ENCODE results near the gene IQGAP2.

The IQGAP2 gene

DNA sequence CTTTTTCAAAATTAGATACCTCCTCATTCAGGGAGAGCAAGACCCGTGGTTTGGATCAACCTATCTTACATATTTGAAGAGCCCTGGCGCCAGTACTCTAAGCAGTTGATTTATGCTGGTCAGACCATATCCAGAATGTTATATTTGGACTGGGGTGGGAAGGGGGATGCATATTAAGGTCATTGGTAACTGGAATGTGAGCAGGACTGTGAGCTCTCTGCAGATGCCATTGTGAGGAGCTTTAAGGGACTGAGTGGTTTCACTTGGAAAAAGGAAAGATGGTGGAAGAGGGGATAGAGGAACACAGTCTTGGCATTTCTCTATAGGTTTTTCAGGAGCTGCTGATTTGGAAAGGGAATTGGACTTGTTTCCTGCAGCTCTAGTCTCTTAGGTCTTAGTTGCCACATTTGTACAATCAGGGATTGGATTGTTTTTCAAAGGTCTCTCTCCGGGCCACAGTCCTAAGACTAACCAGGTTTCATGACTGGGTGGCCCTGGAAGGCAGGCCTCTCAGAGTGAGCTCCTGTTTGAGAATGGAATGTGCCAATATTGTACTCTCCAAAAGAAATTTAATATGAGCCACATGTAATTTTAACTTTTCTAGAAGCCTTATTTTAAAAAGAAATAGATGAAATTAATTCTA, 287.1 kb downstream of the IQGAP2 start:
- peaks cover 23% of the 10 kb centered on the region for H3K36me3 Mint-ChIP-seq
- H3K27ac Mint-ChIP-seq: no peak overlapping the region
- no peaks in the 10 kb centered on the region for H3K9me3 Mint-ChIP-seq
- no peaks in the 10 kb centered on the region for H3K27me3 Mint-ChIP-seq
- H3K4me1 Mint-ChIP-seq: no peaks in the 10 kb centered on the region
- H3K4me3 Mint-ChIP-seq: no peak overlapping the region

DNA sequence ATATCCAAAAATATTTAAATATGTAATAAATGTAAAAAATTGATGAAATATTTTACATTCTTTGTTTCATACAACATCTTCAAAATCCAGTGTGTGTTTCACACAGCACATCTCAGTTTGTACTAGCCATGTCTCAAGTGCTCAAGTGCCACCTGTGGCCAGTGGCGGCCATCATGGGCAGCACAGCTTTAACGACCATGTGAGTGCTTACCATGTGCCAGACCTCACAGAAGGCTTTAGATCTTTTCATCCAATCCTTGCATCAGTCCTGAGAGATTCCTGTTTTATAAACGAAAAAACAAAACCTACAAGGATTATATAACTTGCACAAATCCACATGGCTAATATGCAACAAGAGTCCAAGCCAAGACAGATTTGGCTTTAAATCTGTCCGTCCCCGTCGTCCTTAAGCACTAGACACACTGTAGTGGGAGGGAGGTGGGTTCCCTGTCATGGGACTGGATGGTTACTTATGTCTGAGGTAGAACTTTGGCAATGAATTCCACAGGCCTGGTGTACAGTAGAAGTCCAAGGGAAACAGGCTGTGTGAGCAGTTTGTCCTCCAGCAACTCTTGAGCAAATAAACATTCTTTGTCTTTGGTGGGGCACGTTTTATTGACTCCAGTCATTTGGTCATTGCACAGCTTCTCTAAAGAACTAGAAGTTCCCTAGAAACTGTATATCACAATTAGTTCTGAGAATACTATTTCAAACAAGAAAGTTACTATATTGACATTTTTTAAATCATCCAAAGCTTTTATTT, 287.8 kb downstream of the IQGAP2 start:
- H3K4me3 Mint-ChIP-seq: no peak overlapping the region
- H3K27ac Mint-ChIP-seq: no peak overlapping the region
- peaks cover 23% of the 10 kb centered on the region for H3K36me3 Mint-ChIP-seq
- no peaks in the 10 kb centered on the region for H3K9me3 Mint-ChIP-seq
- H3K27me3 Mint-ChIP-seq: no peaks in the 10 kb centered on the region
- H3K4me1 Mint-ChIP-seq: no peaks in the 10 kb centered on the region

DNA sequence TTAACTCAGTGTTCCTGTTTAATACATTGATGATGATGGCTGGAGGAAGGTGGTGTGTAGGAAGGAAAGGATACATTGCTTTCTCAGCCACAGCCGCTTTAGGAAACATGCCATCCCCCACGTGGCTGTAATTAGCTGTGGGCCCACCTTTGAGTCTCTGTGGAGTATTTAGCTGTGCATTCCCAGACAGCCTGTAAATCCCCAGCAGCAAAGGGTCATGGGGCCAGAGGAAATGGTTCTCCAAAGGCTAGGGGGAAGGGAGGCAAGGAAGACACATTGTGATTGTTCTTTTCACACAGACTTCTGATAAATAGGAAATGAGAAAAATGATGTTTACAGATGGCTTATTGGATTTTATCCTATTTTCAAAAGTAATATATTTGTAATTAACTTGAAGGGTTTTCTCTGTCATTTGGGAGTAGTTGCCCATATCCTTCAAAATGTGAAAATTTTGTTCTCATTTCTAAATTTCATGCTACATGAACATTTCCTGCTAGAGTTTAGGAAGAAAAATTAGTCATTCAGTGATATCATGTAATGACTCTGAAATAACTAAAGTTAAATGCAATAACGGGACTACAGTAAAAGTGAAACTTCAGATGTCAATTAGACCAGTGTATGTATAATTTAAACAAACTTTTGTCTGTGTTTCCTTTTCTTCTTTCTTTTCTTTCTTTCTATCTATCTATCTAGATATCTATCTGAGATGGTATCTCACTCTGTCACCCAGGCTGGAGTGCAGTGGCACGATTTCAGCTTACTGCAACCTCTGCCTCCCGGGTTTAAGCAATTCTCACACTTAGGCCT, 288.6 kb downstream of the IQGAP2 start:
- Mint-ChIP-seq H3K4me1 (no peaks in the 10 kb centered on the region), H3K4me3 (no peak overlapping the region), H3K27me3 (no peaks in the 10 kb centered on the region), H3K36me3 (peaks cover 22% of the 10 kb centered on the region), H3K27ac (no peak overlapping the region), H3K9me3 (no peaks in the 10 kb centered on the region)

DNA sequence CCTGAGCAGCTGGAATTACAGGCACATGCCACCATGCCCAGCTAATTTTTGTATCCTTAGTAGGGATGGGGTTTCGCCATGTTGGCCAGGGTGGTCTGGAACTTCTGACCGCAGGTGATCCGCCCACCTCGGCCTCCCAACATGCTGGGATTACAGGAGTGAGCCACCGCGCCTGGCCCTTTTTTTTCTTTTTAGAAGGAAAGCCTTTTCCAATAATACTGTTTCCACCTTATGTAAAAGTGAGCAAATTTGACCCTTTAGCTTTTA, 289.1 kb downstream of the IQGAP2 start:
- Mint-ChIP-seq H3K9me3 (no peaks in the 10 kb centered on the region), H3K4me1 (no peaks in the 10 kb centered on the region), H3K36me3 (peaks cover 21% of the 10 kb centered on the region), H3K27ac (no peak overlapping the region), H3K27me3 (no peaks in the 10 kb centered on the region), H3K4me3 (no peak overlapping the region)

DNA sequence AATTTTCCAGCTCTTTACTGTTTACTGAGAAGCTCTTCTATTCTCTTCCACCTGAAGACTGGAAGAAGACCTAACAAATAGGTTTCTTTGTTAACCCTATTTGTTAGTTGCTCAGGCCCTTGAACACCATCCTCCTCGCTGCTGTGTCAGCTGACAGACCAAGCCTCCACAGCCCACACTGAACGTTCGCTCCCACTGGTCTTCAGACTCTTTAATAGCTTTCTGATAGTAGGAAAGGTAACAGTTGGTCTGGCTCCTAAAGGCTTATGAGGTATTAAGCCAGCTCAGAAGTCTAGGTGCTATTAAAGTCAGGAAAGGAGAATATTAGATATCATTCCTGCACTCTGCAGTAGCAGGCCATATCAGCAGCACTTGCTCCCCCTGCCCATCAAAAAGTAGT, 289.6 kb downstream of the IQGAP2 start:
- Mint-ChIP-seq H3K9me3 (no peaks in the 10 kb centered on the region), H3K27me3 (no peaks in the 10 kb centered on the region), H3K4me3 (no peak overlapping the region), H3K4me1 (no peaks in the 10 kb centered on the region), H3K27ac (no peak overlapping the region), H3K36me3 (peaks cover 23% of the 10 kb centered on the region)

DNA sequence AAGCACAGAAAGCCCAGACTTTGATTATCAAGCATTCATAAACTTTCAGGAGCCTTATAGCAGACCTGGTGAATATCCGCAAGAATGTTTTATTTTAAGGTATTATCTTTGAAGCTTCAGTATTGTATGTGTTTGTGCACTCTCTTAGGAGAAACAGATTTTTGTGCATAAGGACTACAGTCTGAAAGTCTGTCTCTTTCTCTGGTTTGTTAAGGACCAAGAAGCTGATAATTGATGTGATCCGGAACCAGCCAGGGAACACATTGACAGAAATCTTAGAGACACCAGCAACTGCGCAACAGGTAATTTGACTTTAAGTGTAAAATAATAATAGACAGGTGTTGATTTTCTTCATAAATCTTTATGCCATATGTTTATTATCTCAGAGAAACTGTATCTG, 290.1 kb downstream of the IQGAP2 start:
- Mint-ChIP-seq H3K27ac (no peak overlapping the region), H3K36me3 (peaks cover 25% of the 10 kb centered on the region), H3K9me3 (no peaks in the 10 kb centered on the region), H3K27me3 (no peaks in the 10 kb centered on the region), H3K4me1 (no peaks in the 10 kb centered on the region), H3K4me3 (no peak overlapping the region)

DNA sequence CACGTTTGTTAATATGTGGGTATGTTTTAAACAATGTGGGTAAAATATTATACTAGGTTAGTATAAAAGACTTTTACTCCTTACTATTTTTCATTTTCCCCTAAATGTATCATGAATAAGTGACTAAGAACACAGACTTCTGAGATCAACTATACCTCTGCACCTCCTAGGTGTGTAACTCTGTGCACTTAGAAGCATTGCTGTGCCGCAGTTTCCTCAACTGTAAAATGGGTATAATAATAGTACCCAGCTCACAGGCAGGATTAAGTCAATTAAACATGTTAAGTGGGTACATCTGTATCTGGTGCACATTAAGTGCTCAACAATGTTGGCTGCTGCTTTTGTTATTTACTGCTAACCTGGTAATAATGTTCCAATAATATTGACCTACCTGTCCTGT, 291.2 kb downstream of the IQGAP2 start:
- Mint-ChIP-seq H3K9me3 (no peaks in the 10 kb centered on the region), H3K27ac (no peak overlapping the region), H3K27me3 (no peaks in the 10 kb centered on the region), H3K4me3 (no peak overlapping the region), H3K4me1 (no peaks in the 10 kb centered on the region), H3K36me3 (peaks cover 27% of the 10 kb centered on the region)

- Mint-ChIP-seq H3K4me3 (no peak overlapping the region), H3K36me3 (peaks cover 25% of the 10 kb centered on the region), H3K9me3 (no peaks in the 10 kb centered on the region), H3K27ac (no peak overlapping the region), H3K27me3 (no peaks in the 10 kb centered on the region), H3K4me1 (no peaks in the 10 kb centered on the region)
These were observed 292.3 kb downstream of the IQGAP2 start for GRCh38 chr5:76695346-76695745.

DNA sequence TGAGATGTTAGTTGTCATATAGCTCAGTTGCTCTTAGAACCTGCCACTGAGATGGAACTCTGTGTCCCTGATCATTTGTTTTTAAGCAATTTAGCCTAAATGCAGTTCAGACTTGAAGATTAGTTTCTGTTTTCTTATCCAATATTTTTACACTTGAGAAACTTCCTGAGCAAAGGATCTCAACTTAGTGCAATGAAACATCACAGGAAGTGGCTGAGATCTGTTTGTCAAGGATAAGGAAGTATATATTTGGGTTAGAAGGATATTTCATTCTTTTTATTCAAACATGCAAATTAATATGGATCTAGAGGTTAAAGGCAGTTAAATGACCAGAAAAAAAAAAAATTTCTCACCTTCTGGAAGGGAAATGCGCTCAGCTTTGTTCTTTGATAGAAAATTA, 293.2 kb downstream of the IQGAP2 start:
- Mint-ChIP-seq H3K9me3 (no peaks in the 10 kb centered on the region), H3K4me1 (no peaks in the 10 kb centered on the region), H3K4me3 (no peak overlapping the region), H3K27ac (no peak overlapping the region), H3K27me3 (no peaks in the 10 kb centered on the region), H3K36me3 (peaks cover 30% of the 10 kb centered on the region)

- H3K9me3 Mint-ChIP-seq: no peaks in the 10 kb centered on the region
- H3K4me1 Mint-ChIP-seq: no peaks in the 10 kb centered on the region
- peaks cover 33% of the 10 kb centered on the region for H3K36me3 Mint-ChIP-seq
- no peaks in the 10 kb centered on the region for H3K27me3 Mint-ChIP-seq
- H3K4me3 Mint-ChIP-seq: no peak overlapping the region
- H3K27ac Mint-ChIP-seq: no peak overlapping the region
These were observed 294.6 kb downstream of the IQGAP2 start for GRCh38 chr5:76697670-76698069.

DNA sequence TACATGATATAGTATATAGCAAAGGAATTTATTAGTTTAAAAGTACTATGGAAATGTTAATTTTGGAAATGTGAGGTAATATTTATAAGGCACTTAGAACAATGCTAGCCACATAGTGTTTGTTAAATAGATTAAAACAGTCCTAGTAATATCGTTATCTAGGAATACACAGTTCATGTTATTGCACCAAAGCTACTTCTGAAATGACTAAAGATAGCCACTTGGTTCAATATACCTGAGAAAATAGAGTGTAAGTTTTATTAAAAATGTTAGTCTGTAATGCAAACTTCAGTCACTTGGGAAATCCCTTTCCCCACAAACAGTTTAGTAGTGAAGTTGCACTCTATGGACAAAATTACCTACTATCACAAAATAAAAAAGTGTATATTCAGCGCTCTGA, 297.5 kb downstream of the IQGAP2 start:
- Mint-ChIP-seq H3K27me3 (no peaks in the 10 kb centered on the region), H3K4me1 (no peaks in the 10 kb centered on the region), H3K36me3 (peaks cover 25% of the 10 kb centered on the region), H3K9me3 (no peaks in the 10 kb centered on the region), H3K4me3 (no peak overlapping the region), H3K27ac (peak overlapping the region; percentile 24)

DNA sequence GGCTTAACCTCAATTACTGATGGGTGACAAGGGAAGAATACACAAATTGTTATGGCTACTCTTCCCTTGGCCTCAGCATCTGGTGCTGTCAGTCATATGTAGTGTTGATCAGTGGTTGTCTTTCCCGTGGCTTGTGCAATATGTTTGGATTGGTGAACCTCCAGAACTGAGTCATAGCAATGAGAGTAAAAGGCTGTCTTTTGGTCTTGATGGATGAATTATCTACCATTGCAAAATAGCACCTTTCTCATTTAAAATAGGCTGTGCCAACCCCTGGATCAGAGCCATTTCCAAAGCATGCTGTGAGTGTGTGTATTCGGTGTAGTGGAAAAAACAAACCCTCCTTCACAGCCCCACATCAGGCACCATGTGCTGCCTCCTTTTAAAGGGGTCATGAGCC, 298.2 kb downstream of the IQGAP2 start:
- Mint-ChIP-seq H3K4me1 (no peaks in the 10 kb centered on the region), H3K36me3 (peaks cover 25% of the 10 kb centered on the region), H3K4me3 (no peak overlapping the region), H3K27ac (no peak overlapping the region), H3K27me3 (no peaks in the 10 kb centered on the region), H3K9me3 (no peaks in the 10 kb centered on the region)

DNA sequence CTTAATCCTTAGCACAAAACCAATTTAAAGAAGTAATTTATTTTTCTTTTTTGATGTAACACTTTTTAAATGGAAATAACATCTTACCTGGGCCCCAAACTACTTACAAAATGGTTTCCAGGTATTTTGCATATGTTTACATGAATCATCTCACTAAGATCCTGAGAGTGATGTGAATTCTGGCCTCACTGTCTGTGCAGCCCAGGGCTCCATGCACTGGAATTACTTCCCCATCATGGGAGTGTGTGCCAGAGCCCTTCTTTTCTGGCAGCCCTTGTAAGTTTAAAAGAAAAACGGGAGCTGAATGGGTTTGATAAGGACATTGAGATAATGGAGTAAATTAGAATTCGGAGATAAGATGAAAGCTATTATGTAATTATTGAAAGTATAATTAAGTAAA, 300.6 kb downstream of the IQGAP2 start:
- H3K4me3 Mint-ChIP-seq: no peak overlapping the region
- H3K4me1 Mint-ChIP-seq: no peaks in the 10 kb centered on the region
- no peaks in the 10 kb centered on the region for H3K27me3 Mint-ChIP-seq
- H3K9me3 Mint-ChIP-seq: no peaks in the 10 kb centered on the region
- no peak overlapping the region for H3K27ac Mint-ChIP-seq
- peaks cover 22% of the 10 kb centered on the region for H3K36me3 Mint-ChIP-seq

DNA sequence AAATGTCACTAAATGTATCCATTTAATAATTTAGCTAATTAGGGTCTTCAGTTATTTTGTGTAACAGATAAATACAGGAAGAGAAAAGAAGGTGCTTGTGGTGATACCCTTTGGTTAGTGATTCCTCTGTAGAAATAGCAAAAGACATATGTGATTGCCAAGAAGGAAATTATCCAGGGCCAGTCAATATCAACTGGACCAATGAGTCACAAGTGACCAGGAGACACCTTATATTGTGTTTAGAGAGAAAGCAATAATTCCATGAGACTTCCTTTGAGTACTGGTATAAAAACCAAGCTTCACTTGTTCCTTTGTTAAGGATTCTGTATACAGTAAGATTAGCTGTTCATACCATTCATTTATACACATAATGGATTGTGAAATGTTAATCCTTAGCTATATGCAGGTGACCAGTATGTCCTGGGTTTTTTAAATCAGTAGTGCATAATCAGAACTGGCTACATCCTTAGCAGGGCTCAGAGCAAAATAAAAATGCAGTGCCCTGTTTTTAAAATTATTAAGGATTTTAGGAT, 301.1 kb downstream of the IQGAP2 start:
- H3K27me3 Mint-ChIP-seq: no peaks in the 10 kb centered on the region
- H3K9me3 Mint-ChIP-seq: no peaks in the 10 kb centered on the region
- no peak overlapping the region for H3K27ac Mint-ChIP-seq
- no peaks in the 10 kb centered on the region for H3K4me1 Mint-ChIP-seq
- H3K36me3 Mint-ChIP-seq: peaks cover 19% of the 10 kb centered on the region
- H3K4me3 Mint-ChIP-seq: no peak overlapping the region

DNA sequence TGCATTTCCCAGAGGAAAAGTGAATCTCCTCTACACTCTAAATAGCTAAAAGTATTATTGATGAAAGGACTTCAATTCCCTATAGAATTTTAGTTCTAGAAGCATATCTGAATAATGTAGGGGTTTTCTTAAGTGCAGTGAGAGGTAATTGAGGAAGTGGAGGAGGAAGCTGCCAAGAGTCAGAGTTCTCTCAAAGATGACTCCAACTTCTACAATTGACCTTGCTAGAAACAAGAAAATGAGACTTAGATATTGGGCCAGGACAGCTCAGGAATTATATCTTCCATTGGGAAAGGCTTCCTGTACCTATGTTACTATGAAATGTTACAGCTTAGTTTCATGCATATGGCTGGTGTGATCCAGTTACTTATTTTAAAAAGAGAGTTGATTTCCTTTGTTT, 302.5 kb downstream of the IQGAP2 start:
- H3K27me3 Mint-ChIP-seq: no peaks in the 10 kb centered on the region
- no peaks in the 10 kb centered on the region for H3K4me1 Mint-ChIP-seq
- peaks cover 16% of the 10 kb centered on the region for H3K36me3 Mint-ChIP-seq
- H3K27ac Mint-ChIP-seq: no peak overlapping the region
- no peaks in the 10 kb centered on the region for H3K9me3 Mint-ChIP-seq
- H3K4me3 Mint-ChIP-seq: no peak overlapping the region

GRCh38 chr5:76709762-76710161, 306.7 kb downstream of the IQGAP2 start:
- Mint-ChIP-seq H3K4me3 (no peak overlapping the region), H3K36me3 (peaks cover 4% of the 10 kb centered on the region), H3K4me1 (peaks cover 6% of the 10 kb centered on the region), H3K27me3 (peaks cover 12% of the 10 kb centered on the region), H3K9me3 (no peaks in the 10 kb centered on the region), H3K27ac (no peak overlapping the region)
